ELR (cell line): ENCODE results near the gene BNC2.

Source experiments
- DNase-seq: peaks from one replicate; pipeline ENCODE4 v3.0.0-alpha.2; 2015; ENCODE audit warnings: low read depth

The BNC2 gene

GRCh38 chr9:16763946-16764345 lies 106.5 kb downstream of the BNC2 start:
- no peak for DNase-seq

- no peak for DNase-seq
These were observed 114.9 kb downstream of the BNC2 start for GRCh38 chr9:16755467-16756160.

GRCh38 chr9:16754662-16755061 lies 115.8 kb downstream of the BNC2 start:
- no peak for DNase-seq

- DNase-seq = no peak
These were observed 117.2 kb downstream of the BNC2 start for GRCh38 chr9:16753256-16753655.

- no peak for DNase-seq
These were observed 117.9 kb downstream of the BNC2 start for GRCh38 chr9:16752601-16753000.

GRCh38 chr9:16750553-16750952 lies 119.9 kb downstream of the BNC2 start:
- DNase-seq = no peak

- DNase-seq = no peak
These were observed 125.1 kb downstream of the BNC2 start for GRCh38 chr9:16745359-16745758.

GRCh38 chr9:16744394-16744793 lies 126.1 kb downstream of the BNC2 start:
- no peak for DNase-seq

GRCh38 chr9:16743375-16743774 lies 127.1 kb downstream of the BNC2 start:
- no peak for DNase-seq

GRCh38 chr9:16735001-16735400 lies 135.5 kb downstream of the BNC2 start:
- no peak for DNase-seq

GRCh38 chr9:16732546-16732945 lies 137.9 kb downstream of the BNC2 start:
- DNase-seq = no peak

- DNase-seq = no peak
These were observed 140.3 kb downstream of the BNC2 start for GRCh38 chr9:16730162-16730561.

GRCh38 chr9:16729651-16730050 lies 140.8 kb downstream of the BNC2 start:
- no peak for DNase-seq

- DNase-seq = no peak
These were observed 142.3 kb downstream of the BNC2 start for GRCh38 chr9:16728137-16728508.

- DNase-seq = peak; percentile 18
These were observed 142.9 kb downstream of the BNC2 start for GRCh38 chr9:16727452-16728136.

GRCh38 chr9:16726718-16727451 lies 143.6 kb downstream of the BNC2 start:
- peak; percentile 89 for DNase-seq

- DNase-seq = peak; percentile 61
These were observed 144.4 kb downstream of the BNC2 start for GRCh38 chr9:16726029-16726428.

GRCh38 chr9:16725066-16725465 lies 145.4 kb downstream of the BNC2 start:
- DNase-seq = no peak

- peak; percentile 45 for DNase-seq
These were observed 148.5 kb downstream of the BNC2 start for GRCh38 chr9:16721972-16722371.

GRCh38 chr9:16720386-16720785 lies 150.1 kb downstream of the BNC2 start:
- DNase-seq = no peak

GRCh38 chr9:16719921-16720320 lies 150.5 kb downstream of the BNC2 start:
- DNase-seq = no peak

GRCh38 chr9:16718952-16719351 lies 151.5 kb downstream of the BNC2 start:
- no peak for DNase-seq

- DNase-seq = no peak
These were observed 152.2 kb downstream of the BNC2 start for GRCh38 chr9:16718296-16718695.
